Urinary bladder (tissue), 4 donors: ENCODE measurements around the gene RANBP3L. TPM values are rescaled to one million over a fixed set of nuclear protein-coding genes. Genes with fewer than 3 reads are reported as not detected.

ENCODE experiments used
- DNase-seq: peaks from one replicate; pipeline ENCODE4 v3.0.0-alpha.2; 2015; ENCODE audit errors: extremely low spot score
- H3K27ac ChIP-seq: one replicate; pipeline ENCODE4 v1.5.1; 2013; ENCODE audit warnings: low read depth, mild to moderate bottlenecking, moderate library complexity
- H3K36me3 ChIP-seq: one replicate; pipeline ENCODE4 v1.6.1; 2013; ENCODE audit warnings: mild to moderate bottlenecking, moderate library complexity; ENCODE audit not compliant: insufficient read depth
- H3K4me1 ChIP-seq: one replicate; pipeline ENCODE4 v1.6.1; 2013; ENCODE audit warnings: mild to moderate bottlenecking, moderate library complexity; ENCODE audit not compliant: insufficient read depth
- H3K4me3 ChIP-seq: one replicate; pipeline ENCODE4 v1.5.1; 2013; ENCODE audit warnings: low read depth, low read length
- WGBS: extraction: QIAGEN DNeasy Blood & Tissue Kit; methylation state at CpG from one replicate; pipeline ENCODE4 v1.1.7; 2013; 5-methylcytosine and 5-hydroxymethylcytosine counted together
- polyA plus RNA-seq: library from polyadenylated mRNA; stranded (reverse); fragments of 200-250 nt; gene quantifications from one replicate; pipeline ENCODE4 v1.2.3, GENCODE V29; 2013
- total RNA-seq: library from RNA; depleted of rRNA; stranded (reverse); fragments of >200 nt; gene quantifications from one replicate; pipeline ENCODE4 v1.2.3, GENCODE V29; 2014
- donor health status: healthy with polysubstance abuse.
- donor health status: healthy.

RANBP3L gene
- total and polyA plus RNA-seq, 2 donors = 5.7 to 38.7 TPM

DNA sequence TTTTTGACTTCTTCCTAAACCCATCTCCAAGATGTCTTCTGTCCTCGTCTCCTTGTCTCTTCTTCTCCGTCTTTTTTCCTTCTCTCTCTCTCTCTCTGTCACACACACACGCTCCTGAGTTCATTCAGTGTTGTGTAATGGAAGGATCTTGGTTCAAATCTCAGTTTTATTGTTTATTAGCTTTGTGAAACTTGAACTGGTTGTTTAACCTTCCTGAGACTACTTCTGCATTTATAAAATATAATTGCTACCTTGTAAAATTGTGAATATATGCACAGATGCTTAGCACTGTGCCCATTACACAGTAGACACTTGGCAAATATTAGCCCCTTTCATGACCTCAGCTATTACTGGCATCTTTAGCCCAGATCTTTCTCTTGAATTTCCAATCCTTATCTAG is 57.6 kb downstream of the RANBP3L start:
- no peaks in the 10 kb centered on the region for H3K36me3 ChIP-seq
- H3K27ac ChIP-seq = no peak overlapping the region
- no peak for DNase-seq
- no peak overlapping the region for H3K4me3 ChIP-seq
- peaks cover 2% of the 10 kb centered on the region for H3K4me1 ChIP-seq
- WGBS = 70% methylated on average over 3 of the region's 3 CpGs

DNA sequence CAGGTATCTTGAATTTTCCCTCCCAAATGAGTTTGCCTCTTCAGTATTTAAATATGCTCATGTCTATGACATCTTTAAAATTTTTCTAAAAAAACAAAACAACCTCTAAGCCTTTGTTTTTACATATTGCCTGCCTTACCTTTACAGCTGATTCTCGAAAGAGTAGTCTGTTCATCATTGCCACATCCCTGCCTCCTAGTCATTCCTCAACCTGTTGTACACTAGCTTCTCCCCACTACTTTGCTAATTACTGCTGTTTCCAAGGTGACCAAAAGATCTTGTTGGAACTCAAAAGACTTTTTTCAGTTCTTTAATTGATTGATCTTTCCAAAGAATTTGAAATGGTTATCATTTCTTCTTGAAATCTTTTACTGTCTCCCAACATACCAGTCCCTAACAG is 58.0 kb downstream of the RANBP3L start:
- H3K4me3 ChIP-seq = no peak overlapping the region
- H3K27ac ChIP-seq = no peak overlapping the region
- peaks cover 3% of the 10 kb centered on the region for H3K4me1 ChIP-seq
- DNase-seq = no peak
- no peaks in the 10 kb centered on the region for H3K36me3 ChIP-seq
- 97% methylated on average over 1 of the region's 1 CpG for WGBS

DNA sequence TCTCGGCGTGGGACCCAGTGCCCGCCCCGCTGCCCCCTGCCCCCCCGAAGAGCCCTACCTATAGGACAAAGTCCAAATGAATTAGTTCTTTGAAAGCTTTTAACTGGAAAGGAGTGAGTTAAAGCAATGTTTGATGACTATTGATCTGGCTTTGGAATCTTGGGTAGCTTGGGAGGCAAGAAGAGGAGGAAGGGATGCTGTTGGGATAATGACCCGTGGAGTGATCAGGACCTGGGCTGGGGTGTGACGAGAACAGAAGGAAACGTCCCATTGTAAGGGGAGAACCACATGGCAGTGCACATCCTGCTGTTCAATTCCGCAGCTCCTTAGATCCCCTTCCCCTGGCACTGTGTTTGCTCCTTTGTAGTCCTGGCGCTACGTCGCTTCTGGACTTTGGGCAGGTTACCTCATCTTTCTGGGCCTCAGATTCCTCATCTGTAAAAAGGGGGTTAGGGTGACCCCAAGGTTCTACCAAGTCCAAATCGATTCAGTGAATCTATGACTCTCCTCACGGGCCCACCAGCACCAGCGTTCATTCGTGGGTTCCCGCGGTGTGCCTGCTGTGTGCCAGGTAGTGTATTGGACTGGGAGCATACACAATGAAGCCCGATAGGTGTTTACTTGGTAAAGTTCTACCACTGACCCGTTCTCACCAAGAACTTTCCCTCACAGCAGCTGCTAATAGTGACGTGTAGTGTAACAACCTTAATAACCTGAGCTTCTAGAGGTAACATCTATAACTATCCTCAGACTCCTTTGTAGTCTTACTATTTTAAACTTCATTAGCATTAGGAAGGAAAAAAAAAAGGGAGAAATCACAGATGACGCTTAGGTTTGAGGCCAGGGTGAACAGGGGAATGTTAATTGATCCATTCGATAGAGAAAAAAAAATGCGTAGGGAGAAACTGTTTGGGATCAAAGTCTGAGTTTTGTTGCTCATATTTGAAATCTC is 58.9 kb downstream of the RANBP3L start:
- Histone ChIP-seq H3K4me1 (peaks cover 3% of the 10 kb centered on the region), H3K27ac (peak overlapping the region; percentile 77), H3K4me3 (peak overlapping the region; percentile 93), H3K36me3 (no peaks in the 10 kb centered on the region)
- no peak for DNase-seq
- WGBS = 70% methylated on average over 24 of the region's 24 CpGs

DNA sequence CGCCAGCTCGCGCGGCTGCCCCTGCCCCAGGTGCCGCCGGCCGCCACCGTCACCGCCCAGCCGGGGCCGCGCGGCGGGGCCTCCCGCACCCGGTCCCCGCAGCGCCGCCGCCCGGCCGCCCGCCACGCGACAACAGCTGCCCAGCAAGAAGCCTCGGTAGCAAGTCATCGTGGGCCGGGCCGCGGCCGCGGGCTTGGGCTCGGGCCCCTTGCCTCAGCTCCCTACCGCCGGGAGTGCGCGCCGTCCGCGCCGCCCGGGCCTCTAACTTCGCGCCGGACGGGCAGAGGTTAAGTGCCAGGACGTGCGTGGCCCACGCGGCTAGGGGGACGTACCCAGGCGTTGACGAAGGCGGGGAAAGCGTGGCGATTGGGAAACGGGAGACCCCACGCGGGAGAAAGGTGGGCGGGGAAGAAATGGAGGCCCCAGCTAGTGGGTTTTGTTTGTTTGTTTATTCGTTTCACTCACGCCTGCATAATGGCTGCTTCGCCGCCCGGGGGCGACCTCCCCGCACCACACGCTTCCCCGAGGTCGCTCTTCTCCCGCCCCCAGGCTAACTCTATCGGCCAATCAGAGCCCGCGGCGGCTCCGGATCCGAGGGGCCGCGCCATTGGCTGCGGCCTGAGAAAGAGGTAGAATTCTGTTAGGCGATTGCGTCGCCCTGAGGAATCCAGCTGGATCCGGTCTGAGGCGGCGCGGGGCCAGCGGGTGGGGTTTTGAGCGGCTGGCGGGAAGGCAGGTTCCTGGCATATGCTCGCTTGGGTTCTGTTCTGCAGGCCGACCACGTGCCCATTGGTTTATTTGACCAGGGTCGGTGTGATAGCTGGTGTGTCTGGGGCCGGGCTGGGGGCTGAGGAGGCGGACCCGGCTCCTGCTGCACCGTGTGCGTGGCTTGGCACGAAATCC is 59.8 kb downstream of the RANBP3L start, which contains the start of gene NADK2:
Gene NADK2, minus strand, starts transcription at position 295 of the 903 bp plus-strand sequence. Its CDS starts 127 bp downstream, at position 168.
- H3K4me1 ChIP-seq = peaks cover 3% of the 10 kb centered on the region
- WGBS = under 1% methylated on average over 100 of the region's 100 CpGs
- H3K27ac ChIP-seq = peak within 1 kb of the TSS; percentile 99
- no peaks in the 10 kb centered on the region for H3K36me3 ChIP-seq
- peak within 1 kb of the TSS; percentile 93 for H3K4me3 ChIP-seq
- DNase-seq = peak; percentile 93

DNA sequence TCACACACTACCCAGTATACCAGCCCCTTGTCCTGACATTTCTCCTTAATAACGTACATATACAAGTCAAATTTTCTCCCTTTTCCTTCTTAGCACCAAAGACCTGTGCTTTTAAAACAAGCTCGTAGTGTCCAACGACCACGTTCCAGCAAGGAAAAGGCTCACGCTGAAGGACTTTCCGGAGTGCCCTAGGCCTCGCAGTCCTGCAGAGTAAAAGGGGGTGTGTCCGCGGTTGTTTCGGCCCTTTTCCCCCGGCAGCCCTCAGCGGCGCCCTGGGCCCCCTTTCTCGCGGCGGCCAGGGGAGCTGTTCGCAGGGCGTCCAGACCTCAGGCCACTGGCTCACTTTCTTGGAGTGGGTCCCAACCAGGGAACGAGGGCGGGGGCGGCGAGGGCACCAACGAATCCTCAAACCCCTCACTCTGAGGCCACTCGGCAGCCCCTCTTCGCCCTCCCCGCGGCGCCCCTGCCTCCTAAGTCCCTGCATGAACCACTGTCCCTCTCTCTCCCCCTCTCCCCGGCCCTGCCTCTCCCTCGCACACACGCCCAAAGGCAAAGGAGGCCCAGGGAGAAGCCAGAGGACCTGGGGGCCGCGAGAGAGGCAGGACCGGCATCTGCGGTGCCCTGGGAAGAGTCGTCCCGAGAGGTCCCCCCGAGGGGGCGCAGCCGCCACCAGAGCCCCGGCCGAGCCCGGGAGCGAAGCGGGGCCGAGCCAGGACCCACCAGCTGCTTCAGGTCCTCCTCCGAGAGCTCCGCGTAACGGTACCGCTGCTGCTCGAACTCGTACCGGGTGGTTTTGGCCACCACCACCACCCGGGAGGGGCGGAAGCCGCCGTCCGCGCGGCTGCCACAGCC is 60.7 kb downstream of the RANBP3L start:
- H3K36me3 ChIP-seq = no peaks in the 10 kb centered on the region
- H3K4me1 ChIP-seq = peaks cover 3% of the 10 kb centered on the region
- peak overlapping the region; percentile 99 for H3K27ac ChIP-seq
- under 1% methylated on average over 61 of the region's 61 CpGs for WGBS
- peak; percentile 46 for DNase-seq
- peak overlapping the region; percentile 93 for H3K4me3 ChIP-seq

DNA sequence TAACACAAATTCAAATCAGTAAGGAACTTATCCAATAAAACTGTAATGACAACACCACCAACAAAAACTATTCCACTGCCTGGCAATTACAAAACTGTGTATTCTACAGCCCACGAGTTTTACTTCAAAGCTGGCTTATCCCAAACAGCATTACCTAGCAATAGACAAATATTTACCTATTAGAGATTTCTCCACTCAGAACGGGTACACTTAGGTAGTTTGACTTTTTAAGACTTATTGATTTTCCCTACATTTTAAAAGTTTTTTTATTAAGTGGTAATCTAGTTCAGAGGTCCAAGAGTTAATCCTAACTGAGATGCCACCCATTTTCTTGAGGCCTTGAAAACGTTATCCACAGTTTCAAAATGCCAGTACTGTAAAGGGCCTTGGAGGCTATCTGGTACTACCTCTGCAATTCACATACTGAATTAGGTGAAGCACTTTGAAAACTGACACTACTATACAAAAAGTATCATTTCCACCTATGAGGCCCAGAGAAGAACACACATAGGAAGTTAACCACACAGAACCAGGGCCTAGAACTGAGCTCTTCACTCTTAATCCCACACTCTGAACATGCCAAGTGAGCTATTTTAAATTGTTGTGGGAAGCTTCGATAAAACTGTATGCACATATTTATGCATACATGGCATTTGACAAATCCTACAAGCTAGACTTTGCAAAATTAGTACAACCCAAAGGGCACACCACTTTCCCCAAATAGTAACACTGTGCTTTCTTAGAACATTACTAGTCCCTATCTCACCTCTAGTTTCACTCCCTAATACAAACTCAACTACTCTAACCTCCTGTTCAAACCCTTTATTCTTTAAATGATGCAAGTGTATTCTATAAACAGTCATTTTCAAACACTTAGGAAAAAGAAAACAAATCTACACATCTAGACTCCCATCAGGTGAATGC is 62.1 kb downstream of the RANBP3L start:
- DNase-seq = no peak
- H3K27ac ChIP-seq = peak overlapping the region; percentile 50
- peak overlapping the region; percentile 5 for H3K4me3 ChIP-seq
- 20% methylated on average over 4 of the region's 4 CpGs for WGBS
- peaks cover 3% of the 10 kb centered on the region for H3K4me1 ChIP-seq
- no peaks in the 10 kb centered on the region for H3K36me3 ChIP-seq

DNA sequence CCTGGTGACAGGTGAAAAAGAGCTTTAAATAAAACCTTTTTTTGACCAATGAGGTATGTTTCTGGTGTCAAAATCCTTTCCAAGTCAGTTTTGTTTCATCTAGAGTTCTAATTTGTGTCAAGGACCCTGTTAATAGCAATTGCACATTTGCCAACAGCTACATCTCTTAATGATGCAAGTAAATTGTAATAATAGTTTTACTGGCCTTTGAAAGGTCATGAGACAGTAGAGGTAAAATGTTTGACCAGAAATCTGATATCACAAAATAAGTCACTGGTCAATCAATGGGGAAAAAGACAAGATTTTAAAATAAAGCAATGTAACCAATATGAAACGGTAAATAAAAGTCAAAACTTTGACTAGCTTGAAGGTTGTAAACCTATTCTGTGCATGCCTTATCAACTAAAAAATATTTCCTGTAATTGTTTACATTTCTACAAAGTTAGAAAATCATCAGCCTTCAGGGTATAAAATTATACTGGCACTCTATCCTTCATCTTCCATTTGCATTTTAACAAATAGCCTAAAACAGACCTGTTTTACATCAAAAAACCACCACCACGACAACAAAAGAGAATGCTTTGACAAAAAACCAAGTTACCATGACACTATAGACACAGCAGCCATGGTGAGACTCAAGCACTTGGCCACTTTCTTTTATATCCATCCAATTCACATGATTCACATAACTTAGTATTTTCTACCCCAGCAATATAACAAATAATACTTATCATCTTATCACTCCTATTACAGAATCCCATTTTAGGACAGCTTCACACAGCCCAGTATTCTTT is 63.0 kb downstream of the RANBP3L start:
- WGBS = 48% methylated on average over 2 of the region's 2 CpGs
- Histone ChIP-seq H3K4me3 (no peak overlapping the region), H3K27ac (no peak overlapping the region), H3K36me3 (no peaks in the 10 kb centered on the region), H3K4me1 (peaks cover 3% of the 10 kb centered on the region)
- DNase-seq = no peak

DNA sequence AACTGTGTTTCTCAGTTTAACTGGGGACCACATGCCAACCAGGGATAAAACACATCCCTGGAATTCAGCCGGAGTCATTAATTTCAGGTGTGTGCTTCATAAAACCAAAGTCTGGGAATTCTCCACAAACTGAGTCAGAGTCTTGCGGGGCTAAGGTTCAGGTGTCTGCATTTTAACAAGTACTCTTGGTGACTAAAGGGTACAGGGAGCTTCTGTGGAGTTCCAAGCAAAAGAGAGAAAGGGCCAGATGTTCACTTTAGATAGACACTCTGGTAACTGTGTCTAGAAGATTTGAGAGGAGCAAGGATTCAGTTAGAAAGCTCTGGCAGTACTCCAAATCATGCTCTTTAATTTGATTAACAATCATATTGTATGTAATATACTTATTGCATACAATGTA is 64.0 kb downstream of the RANBP3L start:
- Histone ChIP-seq H3K36me3 (no peaks in the 10 kb centered on the region), H3K27ac (no peak overlapping the region), H3K4me1 (peaks cover 3% of the 10 kb centered on the region), H3K4me3 (no peak overlapping the region)
- no peak for DNase-seq
- 83% methylated on average over 2 of the region's 2 CpGs for WGBS

DNA sequence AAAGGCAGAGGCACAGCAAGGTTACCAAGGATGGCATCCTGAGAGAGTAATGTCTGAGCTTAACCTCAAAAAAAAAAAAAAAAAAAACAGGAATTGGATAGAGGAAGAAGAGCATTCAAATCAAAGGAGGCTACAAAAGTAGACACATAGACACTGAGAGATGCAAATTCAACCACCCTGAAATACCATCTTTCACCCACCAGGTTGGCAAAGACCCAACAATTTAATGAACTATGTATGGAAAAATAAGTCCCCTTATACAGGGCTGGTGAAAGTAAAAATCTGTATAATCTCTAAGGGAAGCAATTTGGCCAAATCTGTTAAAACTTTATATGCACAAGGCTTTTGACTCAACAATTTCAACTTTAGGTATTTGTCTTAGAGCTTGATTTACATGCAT is 64.9 kb downstream of the RANBP3L start:
- peaks cover 3% of the 10 kb centered on the region for H3K4me1 ChIP-seq
- H3K27ac ChIP-seq = no peak overlapping the region
- DNase-seq = no peak
- H3K4me3 ChIP-seq = no peak overlapping the region
- no peaks in the 10 kb centered on the region for H3K36me3 ChIP-seq

DNA sequence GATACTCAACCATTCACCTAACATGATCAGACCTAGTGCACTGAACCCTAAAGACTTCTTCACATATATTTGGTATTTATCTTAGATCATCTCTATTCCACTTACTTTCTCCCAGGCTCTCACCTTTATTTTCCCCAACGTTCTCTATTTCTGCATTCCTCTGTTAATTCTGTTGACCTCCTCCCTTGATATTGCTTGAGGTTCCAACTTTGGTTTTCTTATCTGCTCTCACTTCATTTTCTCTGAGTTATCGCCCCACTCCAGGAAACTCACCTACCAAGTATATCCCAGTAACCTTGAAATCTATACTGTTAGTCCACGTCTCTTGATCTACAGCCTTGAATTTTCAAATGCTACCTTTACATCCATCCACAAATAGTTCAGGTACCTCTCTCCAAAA is 69.2 kb downstream of the RANBP3L start:
- Histone ChIP-seq H3K4me1 (no peaks in the 10 kb centered on the region), H3K4me3 (no peak overlapping the region), H3K36me3 (no peaks in the 10 kb centered on the region), H3K27ac (no peak overlapping the region)
- 90% methylated on average over 3 of the region's 3 CpGs for WGBS
- DNase-seq = no peak

DNA sequence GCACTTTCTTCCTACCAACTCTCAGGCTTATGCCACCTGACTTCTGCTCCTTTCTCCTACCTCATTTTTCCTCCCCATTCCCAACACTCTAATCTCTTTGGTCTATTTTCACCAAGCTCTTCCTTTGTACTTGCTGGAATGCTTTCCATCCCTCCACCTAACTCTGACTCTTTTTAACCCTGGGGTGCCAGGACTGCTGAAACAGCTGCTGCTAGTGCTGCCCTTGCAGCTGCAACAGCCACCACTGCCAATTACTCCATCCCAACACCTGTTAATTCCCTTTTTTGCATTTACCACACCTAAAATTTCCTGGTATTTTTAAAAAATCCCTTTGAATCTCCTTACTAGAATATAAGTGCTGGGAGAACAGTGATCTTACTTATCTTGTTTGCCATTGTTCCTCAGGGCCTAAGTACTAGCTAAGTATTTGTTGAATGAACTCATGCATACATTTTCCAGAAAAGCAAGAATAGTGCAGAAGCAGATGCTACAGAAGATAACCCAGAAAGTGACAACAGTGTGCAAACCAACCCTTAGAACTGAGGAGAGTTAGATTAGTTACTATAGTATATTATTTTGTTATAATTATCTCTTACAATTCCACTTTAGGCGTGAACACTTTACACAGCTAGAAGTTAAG is 71.4 kb downstream of the RANBP3L start:
- H3K4me3 ChIP-seq = no peak overlapping the region
- DNase-seq = no peak
- H3K36me3 ChIP-seq = no peaks in the 10 kb centered on the region
- WGBS = 94% methylated on average over 1 of the region's 1 CpG
- no peaks in the 10 kb centered on the region for H3K4me1 ChIP-seq
- H3K27ac ChIP-seq = no peak overlapping the region
